Breast epithelium (tissue), 3 donors: ENCODE data around the gene MYEOV.

Experiments
- POLR2A ChIP-seq: fragments of 450-650 bp; IDR thresholded peaks from one replicate; pipeline ENCODE4 v1.6.1; 2016; ENCODE audit warnings: antibody characterized with exemption, mild to moderate bottlenecking, moderate library complexity
- POLR2AphosphoS5 ChIP-seq, 3 donors: sonication (generic); formaldehyde crosslinking; IDR thresholded peaks; one replicate each; pipeline ENCODE4 v1.6.1; 2017; ENCODE audit warnings: antibody characterized with exemption in 3 of 3
- TF ChIP-seq, protein P1 (sequence below), 3 donors: fragments of 450-650 bp; IDR thresholded peaks; one replicate each; pipeline ENCODE4 v1.5.1; 2016 to 2017; ENCODE audit warnings: antibody characterized with exemption in 3 of 3, mild to moderate bottlenecking in 3 of 3, moderate library complexity in 3 of 3

- TF ChIP-seq POLR2A (no peak), POLR2AphosphoS5 (IDR thresholded peaks at IDR 0.05) (no peak)
- TF ChIP-seq, protein P1, sequence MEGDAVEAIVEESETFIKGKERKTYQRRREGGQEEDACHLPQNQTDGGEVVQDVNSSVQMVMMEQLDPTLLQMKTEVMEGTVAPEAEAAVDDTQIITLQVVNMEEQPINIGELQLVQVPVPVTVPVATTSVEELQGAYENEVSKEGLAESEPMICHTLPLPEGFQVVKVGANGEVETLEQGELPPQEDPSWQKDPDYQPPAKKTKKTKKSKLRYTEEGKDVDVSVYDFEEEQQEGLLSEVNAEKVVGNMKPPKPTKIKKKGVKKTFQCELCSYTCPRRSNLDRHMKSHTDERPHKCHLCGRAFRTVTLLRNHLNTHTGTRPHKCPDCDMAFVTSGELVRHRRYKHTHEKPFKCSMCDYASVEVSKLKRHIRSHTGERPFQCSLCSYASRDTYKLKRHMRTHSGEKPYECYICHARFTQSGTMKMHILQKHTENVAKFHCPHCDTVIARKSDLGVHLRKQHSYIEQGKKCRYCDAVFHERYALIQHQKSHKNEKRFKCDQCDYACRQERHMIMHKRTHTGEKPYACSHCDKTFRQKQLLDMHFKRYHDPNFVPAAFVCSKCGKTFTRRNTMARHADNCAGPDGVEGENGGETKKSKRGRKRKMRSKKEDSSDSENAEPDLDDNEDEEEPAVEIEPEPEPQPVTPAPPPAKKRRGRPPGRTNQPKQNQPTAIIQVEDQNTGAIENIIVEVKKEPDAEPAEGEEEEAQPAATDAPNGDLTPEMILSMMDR (IDR thresholded peaks at IDR 0.05) = no peak
These were observed 45.2 kb downstream of the MYEOV start for GRCh38 chr11:69339041-69339733.
